HG03460 (cell line): ENCODE results near the gene MIF.
A peak's percentile ranks its signal among the peaks of the same experiment; 100 is the strongest.
"Not testable (repeated sequence)": the region's sequence is repeated elsewhere in the genome, so short reads cannot be mapped to it uniquely, and the experiment has no call there.

Source experiments
- ATAC-seq: cut with Tn5 transposase; IDR thresholded peaks from one replicate; pipeline ENCODE4 v1.9.1; 2021; ENCODE audit not compliant: unreplicated experiment

The MIF gene

DNA sequence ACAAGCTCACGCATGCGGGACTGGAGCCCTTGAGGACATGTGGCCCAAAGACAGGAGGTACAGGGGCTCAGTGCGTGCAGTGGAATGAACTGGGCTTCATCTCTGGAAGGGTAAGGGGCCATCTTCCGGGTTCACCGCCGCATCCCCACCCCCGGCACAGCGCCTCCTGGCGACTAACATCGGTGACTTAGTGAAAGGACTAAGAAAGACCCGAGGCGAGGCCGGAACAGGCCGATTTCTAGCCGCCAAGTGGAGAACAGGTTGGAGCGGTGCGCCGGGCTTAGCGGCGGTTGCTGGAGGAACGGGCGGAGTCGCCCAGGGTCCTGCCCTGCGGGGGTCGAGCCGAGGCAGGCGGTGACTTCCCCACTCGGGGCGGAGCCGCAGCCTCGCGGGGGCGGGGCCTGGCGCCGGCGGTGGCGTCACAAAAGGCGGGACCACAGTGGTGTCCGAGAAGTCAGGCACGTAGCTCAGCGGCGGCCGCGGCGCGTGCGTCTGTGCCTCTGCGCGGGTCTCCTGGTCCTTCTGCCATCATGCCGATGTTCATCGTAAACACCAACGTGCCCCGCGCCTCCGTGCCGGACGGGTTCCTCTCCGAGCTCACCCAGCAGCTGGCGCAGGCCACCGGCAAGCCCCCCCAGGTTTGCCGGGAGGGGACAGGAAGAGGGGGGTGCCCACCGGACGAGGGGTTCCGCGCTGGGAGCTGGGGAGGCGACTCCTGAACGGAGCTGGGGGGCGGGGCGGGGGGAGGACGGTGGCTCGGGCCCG, at the start of gene MIF:
TSS of gene MIF (plus strand) at position 439 of the 765 bp plus-strand sequence. CDS start at position 531, 92 bp downstream.
- ATAC-seq, result peak; percentile 73

DNA sequence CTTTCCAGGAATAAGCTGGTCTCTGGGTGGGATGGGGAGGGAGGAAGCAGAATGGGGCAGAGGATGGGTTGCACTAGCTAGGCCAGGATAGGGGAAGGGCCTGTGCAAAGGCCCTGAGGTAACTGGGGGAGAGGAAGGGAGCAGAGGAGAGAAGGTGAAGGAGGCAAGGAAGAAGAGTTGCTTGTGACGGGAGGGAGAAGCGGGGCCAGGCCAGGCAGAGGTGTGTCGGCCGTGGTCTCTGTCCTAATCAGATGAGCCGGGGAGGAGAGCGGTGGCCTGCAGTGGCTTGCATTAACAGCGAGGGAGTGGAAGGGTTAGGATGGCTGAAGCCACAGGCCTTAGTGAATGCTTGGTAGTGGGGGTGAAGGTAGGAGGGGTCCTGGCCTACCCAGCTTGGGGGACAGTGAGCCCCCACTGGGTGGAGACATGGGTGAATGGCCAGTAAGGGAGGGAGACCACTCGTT, 49.4 kb upstream of the MIF start:
- no peak for ATAC-seq

DNA sequence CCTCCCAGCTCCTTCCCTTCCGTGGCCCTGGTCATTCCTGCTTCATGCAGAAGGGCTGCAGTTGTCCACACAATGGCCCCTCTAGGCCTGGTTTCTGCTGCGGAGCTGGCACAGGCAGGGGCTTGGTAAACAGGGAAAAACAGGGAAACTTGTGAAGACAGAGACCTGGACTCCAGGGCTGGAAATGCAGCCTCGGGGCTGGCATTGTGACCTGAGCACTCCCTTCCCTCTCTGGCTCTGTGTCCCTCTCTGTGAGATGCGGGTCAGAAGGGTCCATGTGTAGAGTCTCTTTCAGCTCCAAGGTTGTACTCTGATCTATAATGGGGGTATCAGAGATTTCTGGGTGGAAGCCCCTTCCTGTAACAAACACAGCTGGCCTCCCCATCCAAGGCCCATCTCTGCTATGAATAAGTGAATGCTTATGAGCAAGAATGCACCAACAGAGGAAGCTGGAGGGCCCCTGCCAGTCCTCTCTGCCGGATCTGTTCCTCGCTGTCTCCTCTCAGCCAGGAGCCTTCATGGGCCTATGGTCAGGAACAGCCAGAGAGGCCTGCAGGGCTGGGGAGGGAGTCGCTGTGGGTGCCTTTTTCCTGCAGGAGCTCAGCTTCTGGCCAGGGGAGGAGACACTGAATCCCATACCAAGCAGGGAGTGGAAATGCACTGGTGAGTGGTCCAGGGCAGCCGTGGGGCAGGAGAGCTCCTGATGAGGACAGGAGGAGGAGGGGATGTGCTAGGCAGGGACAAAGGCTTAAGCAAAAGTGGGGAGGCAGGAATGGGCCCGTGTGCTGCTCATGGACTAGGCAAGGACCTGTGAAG, 48.7 kb upstream of the MIF start:
- no peak for ATAC-seq

DNA sequence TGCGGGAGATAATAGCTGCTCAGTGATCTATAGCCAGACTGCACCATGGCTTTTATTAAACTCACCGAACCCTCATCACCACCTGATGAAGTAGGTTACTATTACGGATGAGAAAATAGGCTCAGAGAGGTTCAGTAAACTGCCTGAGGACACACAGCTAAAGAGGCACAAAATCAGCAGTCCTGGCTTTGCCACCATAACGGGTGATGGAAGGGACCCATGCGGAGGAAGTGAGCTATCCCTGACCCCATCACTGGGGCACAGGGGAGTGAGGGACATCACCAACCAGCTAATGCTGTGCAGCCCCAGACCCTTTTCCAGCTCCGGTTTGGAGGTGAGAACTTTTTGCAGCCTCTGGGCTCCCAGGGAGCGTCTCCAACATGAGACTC, 48.1 kb upstream of the MIF start:
- ATAC-seq, result no peak

DNA sequence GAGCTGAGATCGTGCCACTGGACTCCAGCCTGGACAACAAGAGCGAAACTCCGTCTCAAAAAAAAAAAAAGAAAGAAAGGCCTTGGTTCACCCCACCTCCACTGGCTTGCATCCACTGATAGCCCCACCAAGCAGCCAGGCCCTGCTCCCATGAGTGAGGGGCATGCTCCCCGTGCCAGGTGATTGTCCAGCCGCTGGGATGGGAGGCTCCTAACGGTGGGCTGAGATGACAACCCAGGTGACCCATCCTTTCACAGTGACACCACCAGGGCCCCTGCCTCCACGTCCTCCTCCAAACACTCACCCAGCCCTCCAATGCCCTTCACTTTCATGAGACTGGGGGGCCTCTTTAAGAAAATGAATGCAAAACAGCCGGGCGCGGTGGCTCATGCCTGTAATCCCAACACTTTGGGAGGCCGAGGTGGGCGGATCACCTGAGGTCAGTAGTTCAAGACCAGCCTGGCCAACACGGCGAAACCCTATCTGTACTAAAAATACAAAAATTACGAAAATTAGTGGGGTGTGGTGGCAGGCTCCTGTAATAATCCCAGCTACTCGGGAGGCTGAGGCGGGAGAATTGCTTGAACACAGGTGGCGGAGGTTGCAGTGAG, 46.8 kb upstream of the MIF start:
- no peak for ATAC-seq

DNA sequence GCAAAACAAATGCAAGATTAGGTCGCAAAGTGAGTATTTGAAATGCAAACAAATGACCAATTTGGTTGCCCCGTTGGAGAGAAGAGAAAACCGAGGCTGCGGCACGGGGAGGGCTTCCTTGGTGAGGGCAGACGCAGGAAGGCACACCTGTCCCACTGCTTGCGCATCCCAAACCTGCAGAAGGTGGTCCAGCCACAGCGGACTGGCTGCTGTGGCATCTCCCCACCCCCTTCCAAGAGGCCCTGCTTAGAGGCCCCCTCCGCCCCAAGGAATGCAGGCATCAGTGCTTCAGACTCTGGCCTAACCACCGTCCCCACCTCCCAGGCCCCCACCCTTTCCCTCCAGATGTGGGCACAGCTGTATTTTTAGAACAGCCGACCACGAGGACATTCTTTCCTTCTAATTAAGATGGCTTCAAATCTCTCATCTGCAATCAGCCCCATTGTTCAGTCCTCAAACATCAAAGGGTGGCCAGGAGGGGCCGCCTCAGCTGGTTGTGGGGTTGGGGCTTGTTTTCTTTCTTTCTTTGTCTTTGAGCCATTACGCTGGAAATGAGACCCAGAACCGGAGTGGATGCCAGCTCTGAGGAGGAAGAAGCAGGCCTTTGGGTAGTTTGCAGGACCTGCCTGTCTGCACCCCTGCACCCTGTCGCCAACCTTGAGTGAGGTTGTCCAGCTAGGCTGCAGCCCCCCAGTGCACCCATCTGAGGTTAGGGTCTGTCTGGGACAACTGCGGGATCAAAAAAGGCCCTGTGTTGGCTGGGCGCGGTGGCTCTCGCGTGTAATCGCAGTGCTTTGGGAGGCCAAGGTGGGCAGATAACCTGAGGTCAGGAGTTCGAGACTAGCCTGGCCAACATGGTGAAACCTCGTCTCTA, 46.0 kb upstream of the MIF start:
- no peak for ATAC-seq

DNA sequence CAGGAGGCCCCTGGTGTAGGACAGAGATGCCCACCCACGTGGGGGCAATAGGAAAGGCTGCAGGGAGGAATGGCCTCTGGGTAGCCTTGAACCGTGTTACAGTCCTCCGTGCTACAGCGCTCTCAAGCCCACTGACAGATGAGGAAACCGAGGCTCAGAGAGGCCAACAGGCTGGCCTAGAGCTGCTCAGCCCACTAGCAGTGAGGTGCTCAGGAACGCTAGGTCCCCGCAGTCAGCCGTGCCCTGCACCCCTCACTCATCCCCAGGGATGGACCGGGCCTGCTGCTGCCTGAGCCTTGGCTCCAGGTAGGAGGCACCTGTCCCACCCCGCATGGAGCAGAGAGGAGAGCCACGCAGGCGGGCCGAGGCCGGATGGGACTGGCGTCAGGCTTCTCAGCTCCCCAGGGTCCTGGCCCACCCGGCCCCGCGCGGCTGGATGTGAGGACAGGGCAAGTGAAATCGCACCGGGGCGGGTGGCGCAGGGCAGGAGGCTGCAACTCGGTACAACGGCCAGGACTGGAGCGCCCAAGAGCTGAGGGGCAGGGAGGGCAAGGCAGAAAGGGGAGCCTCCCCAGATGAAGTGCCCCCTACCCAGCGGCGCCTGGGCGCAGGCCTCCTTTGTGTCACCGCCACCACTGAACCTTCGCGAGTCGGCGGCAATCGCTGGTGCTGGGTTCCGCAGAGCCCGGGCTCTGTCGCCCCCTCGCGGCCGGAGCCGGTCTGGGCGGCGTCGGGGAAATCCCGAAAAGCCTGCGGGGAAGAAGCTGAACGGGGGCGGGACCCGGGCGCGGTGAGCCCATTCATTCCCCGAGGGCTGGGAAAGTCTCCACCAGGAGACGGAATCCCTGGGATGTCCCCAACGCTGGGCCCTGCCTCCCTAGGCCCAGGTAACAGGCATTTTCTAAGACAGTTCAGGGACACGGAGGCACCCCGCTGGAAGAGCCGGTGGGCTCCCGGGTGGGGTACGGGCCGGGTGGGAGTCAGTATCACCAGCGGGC, 44.9 kb upstream of the MIF start:
- no peak for ATAC-seq

DNA sequence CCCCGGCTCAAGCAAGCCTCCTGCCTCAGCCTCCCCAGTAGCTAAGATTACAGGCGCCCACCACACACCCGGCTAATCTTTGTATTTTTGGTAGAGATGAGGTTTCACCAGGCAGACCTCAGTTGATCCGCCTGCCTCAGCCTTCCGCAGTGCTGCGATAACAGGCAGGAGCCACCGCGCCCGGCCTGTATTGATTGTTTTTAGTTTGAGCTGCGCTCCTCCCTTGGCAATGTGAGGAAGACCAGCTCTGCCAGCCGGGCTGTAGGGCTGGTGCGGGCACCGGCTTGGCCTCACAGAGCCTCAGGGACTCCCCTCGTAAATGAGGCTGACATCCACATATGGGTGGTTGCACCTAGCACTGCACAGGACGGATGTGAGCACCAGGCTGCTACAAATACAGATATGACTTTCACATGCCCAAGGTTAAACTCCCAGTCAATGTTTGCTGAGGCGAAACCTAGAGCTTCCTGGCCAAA, 44.0 kb upstream of the MIF start:
- no peak for ATAC-seq

DNA sequence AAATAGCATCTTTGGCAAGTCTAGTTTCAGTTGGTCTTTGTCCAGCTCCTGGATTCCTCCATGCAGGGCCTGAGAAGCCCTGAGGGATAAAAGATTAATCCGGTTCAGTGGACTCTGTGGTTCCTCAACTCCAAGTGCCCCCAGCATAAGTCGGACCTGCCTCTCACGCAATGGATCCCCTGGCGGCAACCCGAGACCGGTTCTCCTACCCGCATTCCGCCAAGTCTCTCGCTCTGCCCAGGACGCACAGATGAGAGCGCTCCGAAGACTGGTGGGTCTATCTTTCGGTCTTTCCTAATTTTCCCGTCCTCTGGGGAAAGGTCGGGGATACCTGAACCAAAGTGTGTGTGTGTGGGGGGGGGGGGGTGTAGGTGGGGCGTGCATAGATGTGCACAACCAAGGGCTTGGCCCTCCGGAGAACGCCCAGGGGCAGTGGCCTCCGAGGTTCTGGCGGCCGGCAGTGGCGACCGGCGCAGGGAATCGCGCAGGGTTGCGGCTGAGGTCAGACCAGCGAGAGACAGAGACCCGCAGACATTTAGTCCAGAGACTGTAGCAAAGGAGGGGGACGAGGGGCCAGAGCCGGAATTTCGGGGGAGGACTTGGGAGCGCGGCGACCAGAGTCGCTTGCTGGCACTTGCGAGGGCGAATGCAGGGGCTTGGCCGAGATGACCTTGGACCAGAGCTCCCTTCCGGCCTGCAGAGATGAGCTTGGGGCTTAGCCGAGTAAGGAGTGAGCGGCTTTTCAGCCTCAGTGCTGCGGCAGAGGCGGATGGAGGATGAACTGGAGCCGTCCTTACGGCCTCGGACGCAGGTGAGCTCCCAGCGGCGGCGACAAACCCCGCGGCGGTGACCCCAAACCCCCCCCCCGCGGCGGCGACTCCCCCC, 37.2 kb upstream of the MIF start:
- ATAC-seq, result peak; percentile 41

DNA sequence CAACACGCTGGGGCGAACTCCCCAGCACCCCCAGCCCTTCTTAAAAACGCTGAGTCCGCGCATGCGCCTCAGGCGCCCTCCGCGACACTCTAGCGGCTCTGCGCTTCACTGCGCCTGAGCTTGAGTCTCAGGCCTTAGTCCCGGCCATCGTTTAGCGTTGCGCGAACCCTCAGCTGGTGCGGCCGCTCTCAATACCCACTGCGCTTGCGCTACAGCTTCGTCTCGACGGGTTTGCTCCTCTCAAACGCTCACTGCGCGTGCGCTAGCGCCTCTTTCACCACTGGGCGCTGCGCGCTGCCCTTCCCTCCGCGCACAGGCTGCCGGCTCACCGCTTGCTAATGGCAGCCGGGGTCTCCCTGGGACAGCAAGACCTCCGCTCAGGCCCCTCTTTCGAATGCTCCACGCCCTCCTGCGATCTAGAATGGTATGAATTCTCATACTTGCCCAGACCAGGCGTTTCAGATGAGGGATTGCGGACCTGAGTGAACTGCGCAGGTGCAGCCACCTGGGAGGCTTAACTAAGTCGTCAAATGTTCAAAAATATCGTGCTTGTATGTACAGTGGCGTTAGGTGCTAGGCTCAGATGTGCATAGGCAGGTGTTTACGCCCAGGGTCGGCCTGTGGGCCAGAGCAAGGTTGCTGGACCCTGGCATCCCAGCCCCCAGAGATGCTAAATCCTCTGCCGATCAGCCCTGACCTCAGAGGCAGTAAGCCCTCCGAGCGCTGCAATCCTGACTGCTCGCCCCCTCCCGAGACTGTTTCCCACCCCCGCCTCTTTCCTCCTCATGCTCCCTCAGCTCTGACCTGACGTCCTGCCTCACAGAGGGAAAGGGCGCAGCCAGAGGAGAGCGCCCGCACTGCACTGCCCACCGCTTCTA, 36.3 kb upstream of the MIF start, which contains the start of gene SLC2A11:
TSS of gene SLC2A11 (plus strand) at position 270 of the 878 bp plus-strand sequence. CDS start at position 395, 125 bp downstream.
- ATAC-seq, result peak; percentile 79

DNA sequence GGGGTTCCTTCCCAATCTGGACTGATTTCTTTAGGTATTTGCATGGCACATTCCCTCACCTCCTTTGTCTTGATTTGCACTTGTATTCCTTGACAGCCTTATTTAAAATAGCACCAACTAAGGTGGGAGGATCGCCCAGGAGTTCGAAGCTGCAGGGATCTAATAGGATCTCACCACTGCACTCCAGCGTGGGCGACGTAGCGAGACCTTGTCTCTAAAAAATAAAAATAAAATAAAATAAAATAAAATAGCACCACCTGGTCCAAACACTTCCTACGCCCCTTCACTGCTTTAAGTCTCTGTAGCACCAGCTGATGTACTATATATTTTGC, 35.7 kb upstream of the MIF start:
- no peak for ATAC-seq

DNA sequence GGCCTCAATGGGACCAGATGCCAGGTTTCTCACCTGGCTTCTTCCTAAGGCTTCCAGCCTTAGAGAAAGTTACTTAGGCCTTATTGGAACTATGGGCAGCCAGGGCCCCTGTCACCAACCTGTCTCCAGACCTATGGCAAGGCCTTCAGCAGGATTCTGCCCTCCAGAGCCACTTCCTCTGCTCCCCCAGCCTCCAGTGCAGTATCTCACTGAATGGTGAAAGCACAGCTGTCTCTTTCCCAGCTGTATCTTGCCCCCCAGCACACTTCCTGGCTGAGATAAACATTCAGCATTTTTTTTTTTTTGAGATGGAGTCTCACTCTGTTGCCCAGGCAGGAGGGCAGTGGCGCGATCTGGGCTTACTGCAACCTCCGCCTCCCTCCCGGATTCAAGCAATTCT, 35.0 kb upstream of the MIF start:
- ATAC-seq, result no peak

DNA sequence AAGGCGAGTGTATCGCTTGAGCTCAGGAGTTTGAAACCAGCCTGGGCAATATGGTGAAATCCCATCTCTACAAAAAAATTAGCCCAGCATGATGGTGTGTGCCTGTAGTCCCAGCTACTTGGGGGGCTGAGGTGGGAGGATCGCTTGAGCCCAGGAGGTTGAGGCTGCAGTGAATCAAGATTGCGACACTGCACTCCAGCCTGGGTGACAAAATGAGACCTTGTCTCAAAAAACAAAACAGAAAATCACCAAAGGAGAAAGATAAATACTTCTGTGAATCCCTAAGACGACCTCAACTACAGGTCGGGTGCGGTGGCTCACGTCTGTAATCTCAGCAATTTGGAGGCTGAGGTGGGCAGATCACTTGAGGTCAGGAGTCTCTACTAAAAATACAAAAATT, 34.0 kb upstream of the MIF start:
- not testable (repeated sequence) for ATAC-seq

DNA sequence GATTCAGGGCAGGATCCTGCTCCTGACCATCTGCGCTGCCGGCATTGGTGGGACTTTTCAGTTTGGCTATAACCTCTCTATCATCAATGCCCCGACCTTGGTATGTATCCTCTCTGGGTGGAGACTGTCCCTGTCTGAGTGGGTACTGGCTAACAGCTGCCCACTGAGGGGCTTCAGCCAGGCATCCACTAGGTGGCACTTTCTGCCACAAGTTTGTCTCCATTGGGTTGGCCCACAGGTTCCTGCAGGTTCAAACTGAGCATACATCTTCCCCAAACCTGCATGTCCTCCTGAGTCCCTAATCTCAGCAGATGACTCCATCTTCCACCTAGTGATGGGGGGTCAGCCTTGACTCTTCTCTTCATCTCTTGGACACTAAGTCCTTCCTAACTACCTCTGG, 32.1 kb upstream of the MIF start:
- no peak for ATAC-seq

DNA sequence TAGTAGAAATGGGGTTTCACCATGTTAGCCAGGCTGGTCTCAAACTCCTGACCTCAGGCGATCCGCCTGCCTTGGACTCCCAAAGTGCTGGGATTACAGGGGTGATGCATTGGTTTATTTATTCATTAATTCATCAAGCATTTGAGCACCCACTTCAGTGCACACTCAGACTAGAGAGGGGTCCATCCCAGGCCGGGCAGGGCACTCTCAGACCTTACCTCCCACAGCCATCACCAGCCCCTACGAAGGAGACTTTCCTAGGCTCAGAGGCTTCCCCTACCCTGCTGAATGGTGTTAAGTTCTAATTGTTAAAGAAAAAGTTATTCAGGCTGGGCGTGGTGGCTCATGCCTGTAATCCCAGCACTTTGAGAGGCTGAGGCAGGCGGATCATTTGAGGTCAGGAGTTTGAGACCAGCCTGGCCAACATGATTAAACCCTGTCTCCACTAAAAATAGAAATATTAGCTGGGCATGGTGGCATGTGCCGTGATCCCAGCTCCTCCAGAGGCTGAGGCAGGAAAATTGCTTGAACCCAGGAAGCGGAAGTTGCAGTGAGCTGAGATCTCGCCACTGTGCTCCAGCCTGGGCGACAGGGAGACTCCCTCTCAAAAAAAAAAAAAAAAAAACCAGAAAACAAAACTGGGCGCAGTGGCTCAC, 29.6 kb upstream of the MIF start:
- not testable (repeated sequence) for ATAC-seq

DNA sequence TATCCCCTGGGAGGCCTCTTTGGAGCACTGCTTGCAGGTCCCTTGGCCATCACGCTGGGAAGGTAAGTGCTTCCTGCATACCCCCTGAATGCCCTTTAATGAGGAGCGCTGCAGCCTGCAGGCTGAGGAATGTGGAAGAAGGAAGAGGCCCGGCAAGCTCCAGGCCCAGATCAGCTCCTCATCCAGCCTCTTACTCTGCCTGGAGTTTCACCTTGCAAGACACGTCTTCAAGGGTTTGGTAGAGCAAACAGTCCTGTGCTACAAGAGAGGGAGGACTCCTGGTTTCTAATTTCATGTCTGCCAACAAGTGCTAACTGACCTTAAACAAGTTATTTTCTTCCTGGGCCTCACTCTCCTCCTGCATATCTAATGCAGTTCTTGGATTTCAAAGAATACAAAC, 25.6 kb upstream of the MIF start:
- ATAC-seq, result no peak

DNA sequence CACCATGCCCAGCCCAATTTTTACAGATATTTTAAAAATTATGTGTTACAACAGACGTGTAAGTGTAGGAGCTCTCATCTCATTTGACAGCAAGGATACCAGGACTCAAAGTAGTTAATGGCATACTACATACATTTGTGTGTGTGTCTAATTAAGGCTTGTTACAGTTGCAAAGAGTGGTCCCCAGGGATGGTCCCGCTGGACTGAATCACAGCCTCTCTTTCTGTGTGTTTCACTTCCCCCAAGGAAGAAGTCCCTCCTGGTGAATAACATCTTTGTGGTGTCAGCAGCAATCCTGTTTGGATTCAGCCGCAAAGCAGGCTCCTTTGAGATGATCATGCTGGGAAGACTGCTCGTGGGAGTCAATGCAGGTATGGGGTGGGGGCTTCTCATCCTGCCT, 19.3 kb upstream of the MIF start:
- no peak for ATAC-seq
